COLO668 (cell line): ENCODE measurements around the gene GPR162.
A peak's percentile ranks its signal among the peaks of the same experiment; 100 is the strongest.

ENCODE experiments used
- DNase-seq: peaks from one replicate; lab custom pipeline; 2025; ENCODE audit not compliant: unreplicated experiment; lab: John Stamatoyannopoulos, UW

Gene GPR162

GRCh38 chr12:6821591-6822425, at the start of gene GPR162:
TSS of gene GPR162 (plus strand) at chr12:6821821. CDS start at chr12:6823899, 2,078 bp downstream.
- DNase-seq: peak; percentile 13

GRCh38 chr12:6772331-6772695, 49.3 kb upstream of the GPR162 start, which contains the start of gene LAG3:
TSS of gene LAG3 (plus strand) at chr12:6772520. CDS start at chr12:6772853, 333 bp downstream.
- DNase-seq: no peak

GRCh38 chr12:6772726-6773589, 48.7 kb upstream of the GPR162 start:
- DNase-seq: no peak

GRCh38 chr12:6773590-6774351, 47.9 kb upstream of the GPR162 start:
- no peak for DNase-seq

- DNase-seq: no peak
These were observed 47.0 kb upstream of the GPR162 start for GRCh38 chr12:6774499-6775062.

GRCh38 chr12:6775185-6776174, 46.1 kb upstream of the GPR162 start:
- DNase-seq: peak; percentile 5

- DNase-seq: no peak
These were observed 44.2 kb upstream of the GPR162 start for GRCh38 chr12:6777386-6777785.

GRCh38 chr12:6778217-6778573, 43.4 kb upstream of the GPR162 start:
- no peak for DNase-seq

- DNase-seq: peak; percentile 86
These were observed 42.8 kb upstream of the GPR162 start for GRCh38 chr12:6778574-6779550.

GRCh38 chr12:6779708-6780432, 41.8 kb upstream of the GPR162 start:
- no peak for DNase-seq

- DNase-seq: no peak
These were observed 41.0 kb upstream of the GPR162 start for GRCh38 chr12:6780573-6780972.

- no peak for DNase-seq
These were observed 39.5 kb upstream of the GPR162 start for GRCh38 chr12:6782119-6782518.

GRCh38 chr12:6782850-6783566, 38.6 kb upstream of the GPR162 start:
- no peak for DNase-seq

GRCh38 chr12:6783828-6784227, 37.8 kb upstream of the GPR162 start:
- no peak for DNase-seq

GRCh38 chr12:6784296-6784695, 37.3 kb upstream of the GPR162 start:
- DNase-seq: no peak

- DNase-seq: no peak
These were observed 36.9 kb upstream of the GPR162 start for GRCh38 chr12:6784761-6785160.

- DNase-seq: no peak
These were observed 35.1 kb upstream of the GPR162 start for GRCh38 chr12:6786416-6787094.
